IMR-90 (cell line): ENCODE data around the gene PPP2R2D. TPM values are rescaled to one million over a fixed set of nuclear protein-coding genes. Genes with fewer than 3 reads are reported as not detected.

Experiments
- ATAC-seq: fragments of 200-7000 bp; cut with Tn5 transposase; 2 replicates; pipeline ENCODE4 v1.9.1; 2020; ENCODE audit warnings: low read depth, mild to moderate bottlenecking, moderate library complexity
- BruUV-seq: library from RNA; stranded (reverse); fragments of 400-500 nt; replicated peaks from 2 replicates; lab custom pipeline; 2021; lab: Mats Ljungman, UMichigan
- CTCF ChIA-PET: fragments of 300-600 bp; formaldehyde crosslinking; extraction: SDS; loops from one replicate; lab custom pipeline; 2021; ENCODE audit warnings: antibody characterized with exemption; lab: Yijun Ruan, JAX
- POLR2A ChIA-PET: fragments of 300-600 bp; sonication (Branson Sonifier 250); formaldehyde crosslinking; loops from one replicate; lab custom pipeline; 2022; ENCODE audit warnings: antibody characterized with exemption; ENCODE audit not compliant: unreplicated experiment; lab: Charles Lee
- DNase-seq: peaks from one replicate; pipeline ENCODE4 v3.0.0; 2013
- H2AFZ ChIP-seq: replicated peaks from 2 replicates; pipeline ENCODE3; 2013; ENCODE audit warnings: low read length, mild to moderate bottlenecking; ENCODE audit not compliant: poor library complexity
- H2AK5ac ChIP-seq: 2 replicates; pipeline ENCODE4 v1.6.1; 2013; ENCODE audit warnings: low read depth, low read length, inconsistent platforms
- H2AK9ac ChIP-seq: replicated peaks from 2 replicates; pipeline ENCODE3; 2013; ENCODE audit warnings: mild to moderate bottlenecking, low read depth, low read length, moderate library complexity; ENCODE audit not compliant: poor library complexity
- H2BK120ac ChIP-seq: 2 replicates; pipeline ENCODE4 v1.6.1; 2013; ENCODE audit warnings: low read depth, low read length, inconsistent platforms
- H2BK15ac ChIP-seq: 3 replicates; pipeline ENCODE4 v1.6.1; 2013; ENCODE audit warnings: low read depth, low read length, inconsistent platforms
- H2BK20ac ChIP-seq: 2 replicates; pipeline ENCODE4 v1.6.1; 2013; ENCODE audit warnings: low read depth, mild to moderate bottlenecking, inconsistent platforms, low read length, moderate library complexity
- H2BK5ac ChIP-seq: 2 replicates; pipeline ENCODE4 v1.6.1; 2013; ENCODE audit warnings: mild to moderate bottlenecking, low read depth, low read length, inconsistent platforms; ENCODE audit not compliant: poor library complexity, severe bottlenecking
- H3K14ac ChIP-seq: replicated peaks from 2 replicates; pipeline ENCODE4 v1.6.1; 2013; ENCODE audit warnings: low read depth, low read length, inconsistent platforms
- H3K18ac ChIP-seq: 2 replicates; pipeline ENCODE4 v1.6.1; 2013; ENCODE audit warnings: low read depth, low read length, control low read depth
- H3K23ac ChIP-seq: 2 replicates; pipeline ENCODE4 v1.6.1; 2013; ENCODE audit warnings: low read depth, low read length, inconsistent platforms
- H3K27ac ChIP-seq: 2 replicates; pipeline ENCODE4 v1.5.1; 2013; ENCODE audit warnings: mild to moderate bottlenecking, control low read depth, low read length; ENCODE audit not compliant: insufficient read depth
- H3K27me3 ChIP-seq: 2 replicates; pipeline ENCODE4 v1.6.1; 2013; ENCODE audit warnings: low read length; ENCODE audit not compliant: control insufficient read depth, insufficient read depth
- H3K36me3 ChIP-seq: 2 replicates; pipeline ENCODE4 v1.6.1; 2013; ENCODE audit warnings: low read length, mixed read lengths; ENCODE audit not compliant: control insufficient read depth, insufficient read depth
- H3K4ac ChIP-seq: 2 replicates; pipeline ENCODE4 v1.6.1; 2013; ENCODE audit warnings: low read depth, low read length, inconsistent platforms
- H3K4me1 ChIP-seq: 2 replicates; pipeline ENCODE4 v1.6.1; 2013; ENCODE audit warnings: low read length, mixed read lengths; ENCODE audit not compliant: control insufficient read depth, insufficient read depth
- H3K4me2 ChIP-seq: 2 replicates; pipeline ENCODE4 v1.6.1; 2013; ENCODE audit warnings: low read depth, mild to moderate bottlenecking, control low read depth, low read length, moderate library complexity
- H3K4me3 ChIP-seq: 2 replicates; pipeline ENCODE4 v1.5.1; 2013; ENCODE audit warnings: low read depth, mild to moderate bottlenecking, control low read depth, low read length, moderate library complexity; ENCODE audit not compliant: insufficient read depth
- H3K56ac ChIP-seq: 2 replicates; pipeline ENCODE4 v1.6.1; 2013; ENCODE audit warnings: low read length, inconsistent platforms; ENCODE audit not compliant: insufficient read depth; ENCODE audit errors: extremely low read depth
- H3K79me1 ChIP-seq, 2 experiments: 2 replicates each; pipeline ENCODE4 v1.6.1; 2013; ENCODE audit warnings: low read length in 2 of 2, inconsistent platforms in 1 of 2, low read depth in 1 of 2
- H3K9ac ChIP-seq: 2 replicates; pipeline ENCODE4 v1.6.1; 2013; ENCODE audit warnings: low read depth, low read length, control low read depth
- H3K9me1 ChIP-seq: 2 replicates; pipeline ENCODE4 v1.6.1; 2013; ENCODE audit warnings: low read length, inconsistent platforms; ENCODE audit not compliant: insufficient read depth
- H3K9me3 ChIP-seq: 2 replicates; pipeline ENCODE4 v1.6.1; 2013; ENCODE audit warnings: low read length; ENCODE audit not compliant: control insufficient read depth, insufficient read depth
- H4K20me1 ChIP-seq: 2 replicates; pipeline ENCODE4 v1.6.1; 2013; ENCODE audit warnings: low read length, inconsistent platforms; ENCODE audit not compliant: insufficient read depth
- H4K5ac ChIP-seq: 2 replicates; pipeline ENCODE4 v1.6.1; 2013; ENCODE audit warnings: mild to moderate bottlenecking, low read depth, low read length, control low read depth
- H4K8ac ChIP-seq, 2 experiments: 2 replicates each; pipeline ENCODE4 v1.6.1; 2013; ENCODE audit warnings: low read depth in 2 of 2, low read length in 2 of 2, control low read depth in 1 of 2, inconsistent platforms in 1 of 2
- H4K91ac ChIP-seq: 2 replicates; pipeline ENCODE4 v1.6.1; 2013; ENCODE audit warnings: low read depth, low read length, inconsistent platforms; ENCODE audit not compliant: insufficient read depth
- CHD1 ChIP-seq: IDR thresholded peaks from 2 replicates; pipeline ENCODE4 v1.6.1; 2012; ENCODE audit warnings: low read depth, low read length, improper control_type of control experiment
- FOS ChIP-seq: fragments of 150-350 bp; IDR thresholded peaks from 2 replicates; pipeline ENCODE4 v1.6.1; 2016; ENCODE audit warnings: low read depth, low read length
- POLR2A ChIP-seq: IDR thresholded peaks from 2 replicates; pipeline ENCODE4 v1.6.1; 2012; ENCODE audit warnings: mild to moderate bottlenecking, low read depth, low read length
- RAD21 ChIP-seq: IDR thresholded peaks from 2 replicates; pipeline ENCODE4 v1.6.1; 2012; ENCODE audit warnings: low read length, improper control_type of control experiment
- RFX5 ChIP-seq: IDR thresholded peaks from 2 replicates; pipeline ENCODE4 v1.8.0; 2012; ENCODE audit warnings: low read depth, mild to moderate bottlenecking, low read length, moderate library complexity
- SMC3 ChIP-seq: fragments of 150-350 bp; IDR thresholded peaks from 2 replicates; pipeline ENCODE4 v1.6.1; 2016; ENCODE audit warnings: low read depth, mild to moderate bottlenecking, antibody characterized with exemption, low read length, moderate library complexity
- WGBS, 2 experiments: methylation state at CpG; one replicate each; pipeline versions ENCODE4 v1.1.5 to v1.1.7; 2013; ENCODE audit warnings: missing lambda C conversion rate in 2 of 2; ENCODE audit not compliant: insufficient read length in 1 of 2; ENCODE audit errors: extremely low coverage in 2 of 2; 5-methylcytosine and 5-hydroxymethylcytosine counted together
- dilution Hi-C: fragments of 300-500 bp; cut with HindIII; formaldehyde crosslinking; loops from one replicate; pipeline ENCODE4 v1.14.3; 2018; ENCODE audit warnings: low sequenced_read_pairs; ENCODE audit not compliant: unreplicated experiment
- in situ Hi-C: fragments of 300-500 bp; cut with MboI; formaldehyde crosslinking; loops from 3 replicates; pipeline ENCODE4 v1.14.3; 2019; ENCODE audit warnings: low sequenced_read_pairs, inconsistent platforms, mixed read lengths
- intact Hi-C: fragments of 100-400 bp; cut with micrococcal nuclease; formaldehyde crosslinking; loops from 2 replicates; pipeline ENCODE4 v1.10.0; 2022
- polyA plus RNA-seq, 3 experiments: library from polyadenylated mRNA; depleted of rRNA; stranded (reverse); fragments of >200 nt; gene quantifications; 2 replicates each; pipeline ENCODE4 v1.2.3, GENCODE V29; 2012; ENCODE audit warnings: low replicate concordance in 1 of 3
- total RNA-seq: library from RNA; depleted of rRNA; stranded (reverse); fragments of >200 nt; gene quantifications from 2 replicates; pipeline ENCODE4 v1.2.3, GENCODE V29; 2012

The PPP2R2D gene
- total and polyA plus RNA-seq, 2 of the 4 experiments (the other 2 are of a cell fraction), result 22.8 to 23.8 TPM

- DNase-seq, result peak; percentile 8
- H2BK5ac ChIP-seq, result no peak overlapping the region
- H3K4me3 ChIP-seq, result no peak overlapping the region
- H3K4ac ChIP-seq, result no peak overlapping the region
- H2BK15ac ChIP-seq, result no peak overlapping the region
- intact Hi-C loops (no loop called here), dilution Hi-C loops (no loop called here), in situ Hi-C loops (no loop called here)
- no peaks in the 10 kb centered on the region for H3K27me3 ChIP-seq
- H2AK5ac ChIP-seq, result no peak overlapping the region
- H2BK120ac ChIP-seq, result no peak overlapping the region
- no peak overlapping the region for H3K18ac ChIP-seq
- H3K27ac ChIP-seq, result no peak overlapping the region
- no peaks in the 10 kb centered on the region for H3K4me1 ChIP-seq
- H4K20me1 ChIP-seq, result peaks cover 39% of the 10 kb centered on the region
- H3K79me1 ChIP-seq, result peaks cover 17 to 28% of the 10 kb centered on the region in 2 experiments
- TF ChIP-seq RFX5, result no peak
- no peak for TF ChIP-seq FOS
- no peak for TF ChIP-seq CHD1
- TF ChIP-seq POLR2A, result no peak
- TF ChIP-seq SMC3, result no peak
- no peak for TF ChIP-seq RAD21
- H2AK9ac ChIP-seq, result no peak overlapping the region
- peak overlapping the region; percentile 48 for H2AFZ ChIP-seq
- ChIA-PET POLR2A (no interaction called here), CTCF (interaction anchor here (0.6 kb wide), 1 partner anchor 17 kb away, joined by 4 read pairs; no protein-coding TSS in a partner anchor)
- no peak overlapping the region for H4K8ac ChIP-seq
- WGBS, 2 experiments, result 80% methylated on average over 1 of the region's 9 CpGs; no CpG with 5 or more reads in 1 of the 2 experiments
- H4K91ac ChIP-seq, result no peak overlapping the region
- H3K4me2 ChIP-seq, result no peak overlapping the region
- no peaks in the 10 kb centered on the region for H3K9me3 ChIP-seq
- H3K9me1 ChIP-seq, result no peaks in the 10 kb centered on the region
- H3K9ac ChIP-seq, result no peak overlapping the region
- no peak overlapping the region for H2BK20ac ChIP-seq
- no peak overlapping the region for H3K56ac ChIP-seq
- H3K14ac ChIP-seq, result no peak overlapping the region
- H4K5ac ChIP-seq, result no peak overlapping the region
- peaks cover 34% of the 10 kb centered on the region for H3K36me3 ChIP-seq
- BruUV-seq, result no TSS peak
- ATAC-seq, result no peak
- H3K23ac ChIP-seq, result no peak overlapping the region
Measured at GRCh38 chr10:131964298-131964697, 63.5 kb downstream of the PPP2R2D start.
